ENCODE results near the gene HAS3.

GRCh38 chr16:69088684-69089083 lies 16.8 kb upstream of the HAS3 start:
- TF ChIP-seq POLR2AphosphoS5 (IDR thresholded peaks at IDR 0.05; ENCODE audit: low read depth, low read length) (no peak), TAF1 (IDR thresholded peaks at IDR 0.05; ENCODE audit: borderline replicate concordance, low read depth, low read length) (no peak), POLR2A (IDR thresholded peaks at IDR 0.05; ENCODE audit: low read depth, low read length) (no peak)

Measured in GM12892 (cell line).